ENCODE measurements around the gene CCDC18.

DNA sequence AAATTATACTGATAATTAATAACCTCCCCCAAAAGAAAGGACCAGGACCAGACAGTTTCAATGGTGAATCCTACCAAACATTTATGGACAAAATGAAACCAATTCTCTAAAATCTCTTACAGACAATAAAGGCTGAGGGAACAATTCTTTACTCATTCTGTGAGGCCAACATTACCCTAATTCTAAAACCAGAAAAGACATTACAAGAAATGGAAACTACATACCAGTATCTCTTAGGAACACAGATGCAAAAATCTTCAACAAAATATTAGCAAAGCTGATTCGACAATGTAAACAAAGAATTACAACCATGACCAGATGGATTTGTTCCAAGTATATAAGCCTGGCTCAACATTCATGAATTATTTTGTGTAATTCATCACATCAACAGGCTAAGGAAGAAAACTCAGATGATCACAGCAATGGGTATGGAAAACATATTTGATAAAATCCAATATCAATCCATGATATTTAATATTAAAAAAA, 8.9 kb upstream of the CCDC18 start:
- no peak for TF ChIP-seq POLR2A (IDR thresholded peaks at IDR 0.05)
- TF ChIP-seq, protein P1, sequence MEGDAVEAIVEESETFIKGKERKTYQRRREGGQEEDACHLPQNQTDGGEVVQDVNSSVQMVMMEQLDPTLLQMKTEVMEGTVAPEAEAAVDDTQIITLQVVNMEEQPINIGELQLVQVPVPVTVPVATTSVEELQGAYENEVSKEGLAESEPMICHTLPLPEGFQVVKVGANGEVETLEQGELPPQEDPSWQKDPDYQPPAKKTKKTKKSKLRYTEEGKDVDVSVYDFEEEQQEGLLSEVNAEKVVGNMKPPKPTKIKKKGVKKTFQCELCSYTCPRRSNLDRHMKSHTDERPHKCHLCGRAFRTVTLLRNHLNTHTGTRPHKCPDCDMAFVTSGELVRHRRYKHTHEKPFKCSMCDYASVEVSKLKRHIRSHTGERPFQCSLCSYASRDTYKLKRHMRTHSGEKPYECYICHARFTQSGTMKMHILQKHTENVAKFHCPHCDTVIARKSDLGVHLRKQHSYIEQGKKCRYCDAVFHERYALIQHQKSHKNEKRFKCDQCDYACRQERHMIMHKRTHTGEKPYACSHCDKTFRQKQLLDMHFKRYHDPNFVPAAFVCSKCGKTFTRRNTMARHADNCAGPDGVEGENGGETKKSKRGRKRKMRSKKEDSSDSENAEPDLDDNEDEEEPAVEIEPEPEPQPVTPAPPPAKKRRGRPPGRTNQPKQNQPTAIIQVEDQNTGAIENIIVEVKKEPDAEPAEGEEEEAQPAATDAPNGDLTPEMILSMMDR (IDR thresholded peaks at IDR 0.05 in 8 of 11, conservative IDR thresholded peaks at IDR 0.05 in 3 of 11): no peak

Data from spleen (tissue), 7 donors.